Measurements from ENCODE around the gene SUGCT.

SUGCT gene

GRCh38 chr7:40580776-40581175 lies 446.0 kb downstream of the SUGCT start:
- TF ChIP-seq CTCF (IDR thresholded peaks at IDR 0.05; ENCODE audit: low read depth, low read length, missing control alignments) = no peak
- in situ Hi-C loops (cut with HindIII; ENCODE audit: low pct_ligation_motif_present, low sequenced_read_pairs) = no loop called here
- Histone ChIP-seq H3K27me3 (replicated peaks) (no peaks in the 10 kb centered on the region), H3K36me3 (replicated peaks) (no peaks in the 10 kb centered on the region), H3K27ac (no peak overlapping the region), H3K4me3 (ENCODE audit: low read depth, low read length) (no peak overlapping the region)
- DNase-seq = no peak

- DNase-seq = no peak
- Histone ChIP-seq H3K27ac (no peak overlapping the region), H3K27me3 (replicated peaks) (no peaks in the 10 kb centered on the region), H3K4me3 (ENCODE audit: low read depth, low read length) (no peak overlapping the region), H3K36me3 (replicated peaks) (no peaks in the 10 kb centered on the region)
- TF ChIP-seq CTCF (IDR thresholded peaks at IDR 0.05; ENCODE audit: low read depth, low read length, missing control alignments) = no peak
- in situ Hi-C loops (cut with HindIII; ENCODE audit: low pct_ligation_motif_present, low sequenced_read_pairs) = no loop called here
Observed at GRCh38 chr7:40582539-40582938, 447.7 kb downstream of the SUGCT start.

- Histone ChIP-seq H3K4me3 (ENCODE audit: low read depth, low read length) (no peak overlapping the region), H3K36me3 (replicated peaks) (no peaks in the 10 kb centered on the region), H3K27me3 (replicated peaks) (no peaks in the 10 kb centered on the region), H3K27ac (no peak overlapping the region)
- in situ Hi-C loops (cut with HindIII; ENCODE audit: low pct_ligation_motif_present, low sequenced_read_pairs) = no loop called here
- no peak for TF ChIP-seq CTCF (IDR thresholded peaks at IDR 0.05; ENCODE audit: low read depth, low read length, missing control alignments)
- no peak for DNase-seq
Observed at GRCh38 chr7:40583667-40584444, 449.1 kb downstream of the SUGCT start.

- in situ Hi-C loops (cut with HindIII; ENCODE audit: low pct_ligation_motif_present, low sequenced_read_pairs) = no loop called here
- TF ChIP-seq CTCF (IDR thresholded peaks at IDR 0.05; ENCODE audit: low read depth, low read length, missing control alignments) = no peak
- Histone ChIP-seq H3K27ac (no peak overlapping the region), H3K27me3 (replicated peaks) (no peaks in the 10 kb centered on the region), H3K36me3 (replicated peaks) (no peaks in the 10 kb centered on the region), H3K4me3 (ENCODE audit: low read depth, low read length) (no peak overlapping the region)
- peak; percentile 53 for DNase-seq
Observed at GRCh38 chr7:40584667-40585433, 450.0 kb downstream of the SUGCT start.

GRCh38 chr7:40586197-40586596 lies 451.4 kb downstream of the SUGCT start:
- no peak overlapping the region for H3K4me3 ChIP-seq (ENCODE audit: low read depth, low read length)
- no peak overlapping the region for H3K27ac ChIP-seq
- in situ Hi-C loops (cut with HindIII; ENCODE audit: low pct_ligation_motif_present, low sequenced_read_pairs) = no loop called here
- H3K36me3 ChIP-seq (replicated peaks) = no peaks in the 10 kb centered on the region
- H3K27me3 ChIP-seq (replicated peaks) = no peaks in the 10 kb centered on the region
- TF ChIP-seq CTCF (IDR thresholded peaks at IDR 0.05; ENCODE audit: low read depth, low read length, missing control alignments) = no peak
- DNase-seq = peak; percentile 79
